Colonic mucosa (tissue), 4 donors: Measurements from ENCODE around the gene GPC5. TPM values are rescaled to one million over a fixed set of nuclear protein-coding genes. Genes with fewer than 3 reads are reported as not detected.

Experiments used
- DNase-seq: peaks from one replicate; pipeline ENCODE4 v3.0.0-alpha.2; 2020
- H3K27ac ChIP-seq: fragments of 200-600 bp; one replicate; pipeline ENCODE4 v1.8.0; 2021
- H3K27me3 ChIP-seq: fragments of 200-600 bp; one replicate; pipeline ENCODE4 v1.8.0; 2021
- H3K36me3 ChIP-seq: fragments of 200-600 bp; one replicate; pipeline ENCODE4 v1.8.0; 2021
- H3K4me1 ChIP-seq: fragments of 200-600 bp; one replicate; pipeline ENCODE4 v1.8.0; 2021; ENCODE audit warnings: mild to moderate bottlenecking
- H3K4me3 ChIP-seq: fragments of 200-600 bp; one replicate; pipeline ENCODE4 v1.8.0; 2021
- H3K9ac ChIP-seq, 2 donors: one replicate each; pipeline ENCODE4 v1.7.0; 2013; ENCODE audit warnings: control low read depth in 2 of 2, low read depth in 2 of 2, low read length in 2 of 2
- H3K9me3 ChIP-seq: fragments of 200-600 bp; one replicate; pipeline ENCODE4 v1.8.0; 2021
- intact Hi-C: fragments of 100-400 bp; cut with DNase I; formaldehyde crosslinking; loops from one replicate; pipeline ENCODE4 v1.14.1; 2022
- total RNA-seq, 2 donors: library from RNA; stranded (reverse); fragmentation: NEBNext Ultra II Directional in 1 of 2; extraction: Animal tissue kit (Norgen Biotek cat#: 25700) in 1 of 2; gene quantifications; one replicate each; pipeline ENCODE4 v1.2.1, GENCODE V29; 2021
- TF ChIP-seq, protein P1 (sequence below): fragments of 200-600 bp; IDR thresholded peaks from one replicate; pipeline ENCODE4 v1.8.0; 2022; ENCODE audit warnings: antibody characterized with exemption, mild to moderate bottlenecking
- donor health status: healthy.
- donor health status: DM: no; HTN: no; CAD: no.
- donor health status: DM: no; HTN: no; CAD: no.

Gene GPC5
- total RNA-seq, 2 donors from 2014 or later = 0.42 TPM; not detected in 1

DNA sequence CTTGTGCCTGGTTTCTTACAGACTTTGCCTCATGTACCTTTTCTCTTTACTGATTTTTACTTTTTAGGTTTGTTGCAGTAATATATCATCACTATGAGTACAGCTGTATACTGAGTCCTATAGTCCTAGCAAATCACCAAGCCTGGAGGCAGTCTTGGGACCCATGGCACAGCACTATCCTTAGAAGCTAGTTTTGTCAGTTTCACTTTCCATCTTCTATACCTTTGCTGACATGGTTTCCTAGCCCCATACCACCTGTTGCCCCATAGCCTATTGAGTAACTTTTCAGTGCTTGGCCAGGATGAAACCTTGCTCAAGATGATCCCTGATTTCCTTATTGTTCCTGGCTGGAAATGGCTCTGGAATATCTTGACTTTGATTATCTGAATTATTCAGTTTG is 826.4 kb downstream of the GPC5 start:
- peak overlapping the region; percentile 10 for H3K27ac ChIP-seq
- H3K36me3 ChIP-seq = no peaks in the 10 kb centered on the region
- H3K4me3 ChIP-seq = no peak overlapping the region
- H3K9me3 ChIP-seq = no peaks in the 10 kb centered on the region
- no peaks in the 10 kb centered on the region for H3K4me1 ChIP-seq
- TF ChIP-seq, protein P1, sequence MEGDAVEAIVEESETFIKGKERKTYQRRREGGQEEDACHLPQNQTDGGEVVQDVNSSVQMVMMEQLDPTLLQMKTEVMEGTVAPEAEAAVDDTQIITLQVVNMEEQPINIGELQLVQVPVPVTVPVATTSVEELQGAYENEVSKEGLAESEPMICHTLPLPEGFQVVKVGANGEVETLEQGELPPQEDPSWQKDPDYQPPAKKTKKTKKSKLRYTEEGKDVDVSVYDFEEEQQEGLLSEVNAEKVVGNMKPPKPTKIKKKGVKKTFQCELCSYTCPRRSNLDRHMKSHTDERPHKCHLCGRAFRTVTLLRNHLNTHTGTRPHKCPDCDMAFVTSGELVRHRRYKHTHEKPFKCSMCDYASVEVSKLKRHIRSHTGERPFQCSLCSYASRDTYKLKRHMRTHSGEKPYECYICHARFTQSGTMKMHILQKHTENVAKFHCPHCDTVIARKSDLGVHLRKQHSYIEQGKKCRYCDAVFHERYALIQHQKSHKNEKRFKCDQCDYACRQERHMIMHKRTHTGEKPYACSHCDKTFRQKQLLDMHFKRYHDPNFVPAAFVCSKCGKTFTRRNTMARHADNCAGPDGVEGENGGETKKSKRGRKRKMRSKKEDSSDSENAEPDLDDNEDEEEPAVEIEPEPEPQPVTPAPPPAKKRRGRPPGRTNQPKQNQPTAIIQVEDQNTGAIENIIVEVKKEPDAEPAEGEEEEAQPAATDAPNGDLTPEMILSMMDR = no peak
- H3K27me3 ChIP-seq = no peaks in the 10 kb centered on the region
- no peak overlapping the region for H3K9ac ChIP-seq
- no peak for DNase-seq
- intact Hi-C loops = no loop called here

DNA sequence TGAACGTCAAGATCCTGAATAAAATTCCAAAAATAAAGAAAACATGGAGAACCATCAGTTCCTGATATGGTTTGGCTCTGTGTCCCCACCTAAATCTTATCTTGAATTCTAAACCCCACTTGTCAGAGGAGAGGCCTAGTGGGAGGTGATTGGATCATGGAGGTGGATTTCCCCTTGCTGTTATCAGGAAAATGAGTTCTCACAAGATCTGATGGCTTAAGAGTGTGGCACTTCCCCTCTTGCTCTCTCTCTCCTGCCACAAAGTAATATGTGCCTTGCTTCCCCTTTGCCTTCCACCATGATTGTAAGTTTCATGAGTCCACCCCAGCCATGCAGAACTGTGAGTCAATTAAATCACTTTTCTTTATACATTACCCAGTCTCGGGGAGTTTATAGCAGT is 827.4 kb downstream of the GPC5 start:
- H3K9ac ChIP-seq = no peak overlapping the region
- no peaks in the 10 kb centered on the region for H3K9me3 ChIP-seq
- H3K27ac ChIP-seq = no peak overlapping the region
- no peak overlapping the region for H3K4me3 ChIP-seq
- H3K4me1 ChIP-seq = no peaks in the 10 kb centered on the region
- no peaks in the 10 kb centered on the region for H3K36me3 ChIP-seq
- no peak for DNase-seq
- intact Hi-C loops = no loop called here
- H3K27me3 ChIP-seq = no peaks in the 10 kb centered on the region
- TF ChIP-seq, protein P1 = no peak

DNA sequence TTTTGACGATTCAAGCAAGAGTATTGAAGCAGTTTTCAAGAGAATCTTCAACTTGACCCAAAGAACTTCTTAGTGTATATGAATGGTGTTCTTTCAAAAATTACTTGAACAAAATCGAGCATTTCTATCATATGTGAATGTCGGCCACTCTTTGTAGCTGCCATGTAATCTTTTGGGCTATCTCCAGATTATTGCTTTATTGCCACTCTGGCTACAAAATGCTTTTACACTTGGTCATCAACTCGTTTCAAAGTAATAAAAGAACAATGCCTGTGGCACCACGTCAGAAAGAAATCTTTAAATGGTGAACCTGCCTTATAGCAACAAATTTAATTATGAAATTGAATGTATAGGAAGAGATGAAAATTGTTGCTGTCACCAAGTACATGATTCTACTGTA is 834.5 kb downstream of the GPC5 start:
- H3K27me3 ChIP-seq = no peaks in the 10 kb centered on the region
- no peak for DNase-seq
- no peaks in the 10 kb centered on the region for H3K4me1 ChIP-seq
- intact Hi-C loops = no loop called here
- no peaks in the 10 kb centered on the region for H3K9me3 ChIP-seq
- H3K9ac ChIP-seq = no peak overlapping the region
- TF ChIP-seq, protein P1 = no peak
- H3K36me3 ChIP-seq = no peaks in the 10 kb centered on the region
- H3K4me3 ChIP-seq = no peak overlapping the region
- H3K27ac ChIP-seq = no peak overlapping the region

DNA sequence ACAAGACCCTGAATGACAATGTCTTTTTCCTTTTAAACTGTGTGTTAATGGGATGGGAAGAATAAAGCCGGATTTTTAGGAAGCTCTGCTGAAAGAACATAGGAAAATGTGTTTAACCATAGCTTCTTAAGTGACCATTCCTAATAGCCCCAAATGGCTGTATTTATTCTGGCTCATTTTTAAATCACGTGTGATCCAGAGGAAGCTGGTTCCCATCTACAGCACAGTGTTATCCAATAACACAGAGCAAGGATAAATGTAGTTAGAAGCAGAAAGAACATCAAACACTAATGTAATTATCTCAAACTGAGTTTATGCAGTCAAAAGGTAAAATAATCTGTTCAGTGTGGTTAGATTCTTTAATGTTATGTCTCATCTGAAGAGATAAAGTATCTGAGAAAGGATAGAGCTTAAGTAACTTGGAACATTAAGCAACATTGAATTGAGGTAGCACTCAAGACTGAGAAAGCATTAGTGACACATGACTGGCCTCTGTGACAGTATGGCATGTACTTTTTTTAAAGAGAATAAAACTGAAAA is 853.3 kb downstream of the GPC5 start:
- Histone ChIP-seq H3K9ac (no peak overlapping the region), H3K4me3 (no peak overlapping the region), H3K27ac (no peak overlapping the region), H3K36me3 (no peaks in the 10 kb centered on the region), H3K4me1 (no peaks in the 10 kb centered on the region), H3K27me3 (no peaks in the 10 kb centered on the region), H3K9me3 (no peaks in the 10 kb centered on the region)
- TF ChIP-seq, protein P1 = no peak
- intact Hi-C loops = no loop called here
- DNase-seq = no peak

DNA sequence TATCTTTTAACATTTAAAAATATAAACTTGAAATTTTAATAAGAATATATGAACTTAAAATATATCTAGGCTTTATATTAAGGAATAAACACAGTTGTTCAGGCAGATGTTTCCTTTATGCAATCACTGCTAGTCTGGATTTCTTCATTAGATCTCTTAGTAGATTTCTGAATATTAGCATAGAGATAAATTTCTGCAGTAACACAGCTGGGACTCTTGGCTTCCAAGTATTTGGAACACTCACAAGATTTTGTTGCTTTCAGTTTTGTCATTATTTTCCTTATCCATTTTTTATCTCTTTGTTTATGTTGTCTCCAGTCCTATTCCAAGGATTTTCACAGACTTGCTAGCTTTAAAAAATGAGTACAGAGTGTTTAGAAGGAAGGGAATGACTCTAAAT is 857.1 kb downstream of the GPC5 start:
- no peak for DNase-seq
- Histone ChIP-seq H3K36me3 (no peaks in the 10 kb centered on the region), H3K4me1 (no peaks in the 10 kb centered on the region), H3K27ac (no peak overlapping the region), H3K4me3 (no peak overlapping the region), H3K9ac (no peak overlapping the region), H3K9me3 (no peaks in the 10 kb centered on the region), H3K27me3 (no peaks in the 10 kb centered on the region)
- TF ChIP-seq, protein P1 = no peak
- intact Hi-C loops = no loop called here
